Esophagus (tissue), 2 donors: Measurements from ENCODE around the gene WWOX. TPM values are rescaled to one million over a fixed set of nuclear protein-coding genes. Genes with fewer than 3 reads are reported as not detected.

Experiments
- H3K27ac ChIP-seq, 2 donors: one replicate each; pipeline ENCODE4 v1.5.1; 2013; ENCODE audit warnings: low read depth in 2 of 2, mild to moderate bottlenecking in 2 of 2, inconsistent platforms in 1 of 2, low read length in 1 of 2, moderate library complexity in 1 of 2
- H3K27me3 ChIP-seq, 2 donors: one replicate each; pipeline ENCODE4 v1.6.1; 2013; ENCODE audit warnings: low read length in 2 of 2, control low read depth in 1 of 2, mild to moderate bottlenecking in 1 of 2; ENCODE audit not compliant: insufficient read depth in 2 of 2, control insufficient read depth in 1 of 2
- H3K36me3 ChIP-seq, 2 donors: one replicate each; pipeline ENCODE4 v1.6.1; 2013; ENCODE audit warnings: low read length in 1 of 2; ENCODE audit not compliant: control insufficient read depth in 2 of 2, insufficient read depth in 2 of 2
- H3K4me1 ChIP-seq, 2 donors: one replicate each; pipeline ENCODE4 v1.6.1; 2013; ENCODE audit warnings: low read length in 1 of 2; ENCODE audit not compliant: control insufficient read depth in 2 of 2, insufficient read depth in 2 of 2
- H3K4me3 ChIP-seq, 2 donors: one replicate each; pipeline ENCODE4 v1.5.1; 2013; ENCODE audit warnings: low read length in 2 of 2, mild to moderate bottlenecking in 2 of 2, low read depth in 1 of 2, moderate library complexity in 1 of 2
- H3K9me3 ChIP-seq, 2 donors: one replicate each; pipeline ENCODE4 v1.6.1; 2013; ENCODE audit warnings: mild to moderate bottlenecking in 2 of 2, low read depth in 1 of 2, low read length in 1 of 2, moderate library complexity in 1 of 2; ENCODE audit not compliant: control insufficient read depth in 2 of 2, insufficient read depth in 1 of 2
- WGBS, 2 donors: extraction: QIAGEN DNeasy Blood & Tissue Kit; methylation state at CpG; one replicate each; pipeline ENCODE4 v1.1.7; 2013; 5-methylcytosine and 5-hydroxymethylcytosine counted together
- polyA plus RNA-seq, 2 donors: library from polyadenylated mRNA; stranded (reverse); fragments of 200-250 nt; gene quantifications; one replicate each; pipeline ENCODE4 v1.2.3, GENCODE V29; 2013
- donor health status: healthy with polysubstance abuse.
- donor health status: Bipolar disorder and iron deficiency.

Gene WWOX
- polyA plus RNA-seq, 2 donors: 6.4 to 9.1 TPM

GRCh38 chr16:78751601-78752000, 652.1 kb downstream of the WWOX start:
- H3K36me3 ChIP-seq: no peaks in the 10 kb centered on the region
- 91 to 92% methylated on average over 3 of the region's 3 CpGs for WGBS, 2 donors

GRCh38 chr16:78754713-78755112, 655.3 kb downstream of the WWOX start:
- H3K4me3 ChIP-seq: no peak overlapping the region
- H3K27me3 ChIP-seq: no peaks in the 10 kb centered on the region
- no peaks in the 10 kb centered on the region for H3K4me1 ChIP-seq
- WGBS, 2 donors: 88 to 94% methylated on average over 5 of the region's 5 CpGs
- no peaks in the 10 kb centered on the region for H3K36me3 ChIP-seq
- no peaks in the 10 kb centered on the region for H3K9me3 ChIP-seq
- H3K27ac ChIP-seq: no peak overlapping the region

More at GRCh38 chr16:78751601-78752000, 652.1 kb downstream of the WWOX start:
- Histone ChIP-seq H3K4me1 (peaks cover 0 to 2% of the 10 kb centered on the region in 2 donors), H3K27ac (no peak overlapping the region), H3K4me3 (no peak overlapping the region), H3K9me3 (no peaks in the 10 kb centered on the region), H3K27me3 (no peaks in the 10 kb centered on the region)

- H3K4me3 ChIP-seq: no peak overlapping the region
- H3K9me3 ChIP-seq: no peaks in the 10 kb centered on the region
- H3K36me3 ChIP-seq: no peaks in the 10 kb centered on the region
- no peaks in the 10 kb centered on the region for H3K27me3 ChIP-seq
- no peak overlapping the region for H3K27ac ChIP-seq
- 54 to 61% methylated on average over 8 of the region's 8 CpGs for WGBS, 2 donors
- H3K4me1 ChIP-seq: no peaks in the 10 kb centered on the region
Observed at GRCh38 chr16:78755751-78756661, 656.6 kb downstream of the WWOX start.

DNA sequence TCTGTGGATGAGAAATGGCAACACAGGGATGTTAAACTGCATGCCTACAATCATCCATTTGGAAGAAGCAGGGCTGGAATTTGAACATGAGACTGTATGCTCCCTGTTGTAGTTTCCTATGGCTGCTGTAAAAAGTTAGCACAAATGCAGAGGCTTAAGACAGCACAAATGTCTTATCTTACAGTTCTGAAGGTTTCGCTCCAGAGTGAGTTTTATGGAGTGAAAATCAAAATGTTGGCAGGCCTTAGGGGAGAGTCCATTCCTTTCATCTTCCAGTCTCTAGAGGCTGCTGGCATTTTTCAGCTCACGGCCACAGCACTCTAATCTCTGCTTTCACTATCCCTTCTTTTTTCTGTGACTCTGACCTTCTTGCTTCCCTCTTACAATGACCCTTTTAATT, 660.1 kb downstream of the WWOX start:
- Histone ChIP-seq H3K9me3 (no peaks in the 10 kb centered on the region), H3K4me1 (no peaks in the 10 kb centered on the region), H3K4me3 (no peak overlapping the region), H3K27me3 (no peaks in the 10 kb centered on the region), H3K27ac (no peak overlapping the region), H3K36me3 (no peaks in the 10 kb centered on the region)
- 82 to 83% methylated on average over 2 of the region's 2 CpGs for WGBS, 2 donors

DNA sequence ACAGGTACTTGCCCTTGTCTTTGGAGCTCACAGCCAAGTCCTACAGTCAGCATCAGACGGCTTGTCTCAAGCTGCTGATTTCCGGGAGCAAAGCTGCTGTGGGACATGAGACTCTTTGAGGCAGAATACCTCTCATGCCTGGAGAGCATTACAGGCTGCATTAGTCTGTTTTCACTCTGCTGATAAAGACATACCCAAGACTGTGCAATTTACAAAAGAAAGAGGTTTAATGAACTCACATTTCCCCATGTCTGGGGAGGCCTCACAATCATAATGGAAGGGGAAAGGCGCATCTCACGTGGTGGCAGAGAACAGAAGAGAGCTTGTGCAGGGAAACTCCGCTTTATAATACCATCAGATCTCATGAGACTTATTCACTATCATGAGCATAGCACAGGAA, 661.2 kb downstream of the WWOX start:
- H3K9me3 ChIP-seq: no peaks in the 10 kb centered on the region
- no peak overlapping the region for H3K27ac ChIP-seq
- H3K27me3 ChIP-seq: no peaks in the 10 kb centered on the region
- 95 to 96% methylated on average over 5 of the region's 5 CpGs for whole genome bisulfite sequencing, 2 donors
- H3K36me3 ChIP-seq: no peaks in the 10 kb centered on the region
- H3K4me3 ChIP-seq: no peak overlapping the region
- H3K4me1 ChIP-seq: peaks cover 0 to 2% of the 10 kb centered on the region in 2 donors

- no peaks in the 10 kb centered on the region for H3K36me3 ChIP-seq
- H3K4me3 ChIP-seq: no peak overlapping the region
- no peak overlapping the region for H3K27ac ChIP-seq
- no peaks in the 10 kb centered on the region for H3K9me3 ChIP-seq
- H3K27me3 ChIP-seq: no peaks in the 10 kb centered on the region
- WGBS, 2 donors: 76 to 78% methylated on average over 5 of the region's 5 CpGs
- peaks cover 2% of the 10 kb centered on the region in 2 donors for H3K4me1 ChIP-seq
Observed at GRCh38 chr16:78761427-78761826, 662.0 kb downstream of the WWOX start.

DNA sequence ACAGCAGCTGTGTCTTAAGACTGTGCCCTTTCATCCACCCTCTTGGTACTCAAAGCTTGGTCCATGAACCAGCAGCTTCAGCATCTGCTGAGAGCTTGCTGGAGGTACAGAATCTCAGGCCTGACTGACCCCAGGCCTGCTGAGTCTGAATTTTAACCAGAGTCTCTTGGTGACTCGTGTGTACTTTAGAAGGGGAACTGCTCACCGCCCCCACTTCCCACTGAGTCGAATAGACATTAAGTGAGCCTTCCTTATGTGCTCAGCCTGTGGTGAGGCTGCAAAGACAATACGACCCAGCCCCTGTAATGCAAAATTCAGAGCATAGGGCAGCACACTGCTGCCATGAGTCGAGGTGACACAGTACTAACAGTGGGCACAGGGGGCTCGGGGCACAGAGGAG, 662.8 kb downstream of the WWOX start:
- H3K27ac ChIP-seq: no peak overlapping the region
- no peaks in the 10 kb centered on the region for H3K9me3 ChIP-seq
- WGBS, 2 donors: 70 to 79% methylated on average over 6 of the region's 6 CpGs

DNA sequence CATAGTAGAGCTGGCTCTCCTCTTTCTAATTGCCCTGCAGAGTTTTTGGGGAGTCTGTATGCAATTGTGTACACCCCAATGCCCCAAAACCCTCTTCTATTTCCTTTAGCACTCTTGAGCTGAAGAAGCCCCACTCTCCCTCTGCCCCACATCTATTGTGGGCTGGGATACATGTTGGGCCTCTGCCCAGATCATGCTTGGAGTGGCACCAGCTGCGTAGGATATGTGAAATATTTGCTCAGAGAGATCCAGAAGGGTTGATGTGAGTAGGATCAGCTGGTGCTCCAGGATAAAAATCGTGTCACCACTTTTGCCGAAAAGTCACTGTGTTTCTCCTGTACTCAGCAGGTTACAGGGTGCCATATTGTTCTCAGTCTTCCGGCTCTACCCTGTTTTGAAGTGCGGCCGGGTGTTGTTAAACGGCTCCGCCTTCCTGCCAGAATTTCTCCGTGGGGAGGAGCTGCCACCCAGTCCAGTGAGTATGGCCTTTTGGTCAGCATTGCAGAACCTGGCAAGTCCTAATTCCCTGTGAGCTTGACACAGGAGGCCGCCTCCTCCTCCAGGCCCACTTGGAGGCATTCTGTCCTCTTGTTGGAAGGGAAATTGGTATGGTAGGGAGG, 664.5 kb downstream of the WWOX start:
- H3K27ac ChIP-seq: no peak overlapping the region

More for the DNA sequence above, 662.8 kb downstream of the WWOX start:
- peaks cover 2 to 3% of the 10 kb centered on the region in 2 donors for H3K4me1 ChIP-seq
- H3K27me3 ChIP-seq: no peaks in the 10 kb centered on the region
- H3K36me3 ChIP-seq: no peaks in the 10 kb centered on the region
- H3K4me3 ChIP-seq: no peak overlapping the region

DNA sequence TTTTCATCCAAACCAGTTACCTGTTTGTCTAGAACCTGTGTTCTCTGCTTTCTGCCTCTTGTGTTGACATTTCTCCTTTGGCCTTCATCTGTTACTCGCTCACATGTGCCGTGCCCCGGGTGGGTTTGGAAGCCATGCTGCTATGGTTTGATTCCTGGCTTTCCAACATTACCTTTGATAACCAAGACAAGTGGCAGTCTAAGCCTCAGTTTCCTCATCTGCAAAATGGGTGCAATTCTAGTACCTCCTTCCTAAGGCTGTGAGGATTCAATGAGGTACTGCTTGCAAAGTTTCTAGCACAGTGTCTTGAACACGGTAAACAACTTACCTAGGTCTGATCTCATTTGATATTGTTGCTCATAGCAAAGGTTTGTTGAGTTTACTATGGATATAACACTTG, 665.0 kb downstream of the WWOX start:
- H3K9me3 ChIP-seq: no peaks in the 10 kb centered on the region
- no peak overlapping the region for H3K27ac ChIP-seq
- no peaks in the 10 kb centered on the region for H3K27me3 ChIP-seq
- no peak overlapping the region for H3K4me3 ChIP-seq
- no peaks in the 10 kb centered on the region for H3K36me3 ChIP-seq
- 96 to 98% methylated on average over 4 of the region's 4 CpGs for WGBS, 2 donors
- peaks cover 2 to 3% of the 10 kb centered on the region in 2 donors for H3K4me1 ChIP-seq

More for the DNA sequence above, 664.5 kb downstream of the WWOX start:
- Histone ChIP-seq H3K9me3 (no peaks in the 10 kb centered on the region), H3K36me3 (no peaks in the 10 kb centered on the region), H3K4me3 (no peak overlapping the region), H3K27me3 (no peaks in the 10 kb centered on the region), H3K4me1 (peaks cover 2 to 3% of the 10 kb centered on the region in 2 donors)
- WGBS, 2 donors: 77 to 80% methylated on average over 10 of the region's 10 CpGs
